Neuron (in vitro differentiated cells): ENCODE measurements around the gene NHS.

Experiments used
- H2AFZ ChIP-seq: one replicate; pipeline ENCODE4 v1.6.1; 2013; ENCODE audit warnings: low read depth, mild to moderate bottlenecking, inconsistent platforms, low read length, moderate library complexity
- H3K27me3 ChIP-seq: one replicate; pipeline ENCODE4 v1.6.1; 2013; ENCODE audit warnings: low read length; ENCODE audit not compliant: insufficient read depth
- H3K36me3 ChIP-seq: one replicate; pipeline ENCODE4 v1.6.1; 2013; ENCODE audit warnings: low read length; ENCODE audit not compliant: insufficient read depth
- H3K4me1 ChIP-seq: one replicate; pipeline ENCODE4 v1.6.1; 2013; ENCODE audit warnings: low read length; ENCODE audit not compliant: insufficient read depth
- H3K4me3 ChIP-seq: 2 replicates; pipeline ENCODE4 v1.5.1; 2013; ENCODE audit warnings: mild to moderate bottlenecking, low read length, moderate library complexity
- H3K9me3 ChIP-seq: one replicate; pipeline ENCODE4 v1.6.1; 2013; ENCODE audit warnings: low read length

NHS gene

DNA sequence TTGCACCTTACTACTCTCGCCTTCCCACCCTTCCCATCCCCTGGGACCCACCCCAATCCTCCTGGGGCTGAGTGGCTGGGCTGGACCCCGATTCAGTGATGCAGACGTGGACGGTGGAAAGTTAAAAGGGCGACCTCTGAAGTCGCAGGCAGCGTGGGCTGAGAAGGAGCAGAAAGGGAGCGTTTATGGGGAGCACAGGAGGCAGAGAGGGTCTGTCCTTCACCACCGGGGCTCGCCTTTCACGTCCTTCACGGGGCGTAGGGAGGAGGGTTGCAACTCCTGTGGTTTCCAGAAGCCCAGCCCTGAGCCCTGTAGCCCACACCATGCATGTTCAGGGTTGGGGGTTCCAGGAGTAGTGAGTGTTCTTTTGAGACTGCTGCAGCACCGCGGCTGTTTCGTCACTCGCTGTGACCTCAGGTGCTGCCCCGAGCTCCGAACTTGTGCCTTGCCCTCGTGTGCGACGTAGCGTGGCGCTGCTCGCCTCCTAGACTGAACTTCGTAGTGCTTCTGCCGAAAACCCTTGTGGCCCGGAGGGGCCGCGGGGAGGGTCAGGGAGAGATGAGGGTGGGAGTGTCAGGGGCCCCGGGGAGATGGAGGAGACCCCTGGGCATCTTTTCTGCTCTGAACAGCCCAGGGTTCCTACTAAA is 1.6 kb downstream of the NHS start:
- peak overlapping the region; percentile 48 for H2AFZ ChIP-seq
- H3K27me3 ChIP-seq: no peaks in the 10 kb centered on the region
- no peaks in the 10 kb centered on the region for H3K36me3 ChIP-seq
- H3K9me3 ChIP-seq: no peaks in the 10 kb centered on the region
- H3K4me1 ChIP-seq: peaks cover 2% of the 10 kb centered on the region
- peak overlapping the region; percentile 69 for H3K4me3 ChIP-seq

DNA sequence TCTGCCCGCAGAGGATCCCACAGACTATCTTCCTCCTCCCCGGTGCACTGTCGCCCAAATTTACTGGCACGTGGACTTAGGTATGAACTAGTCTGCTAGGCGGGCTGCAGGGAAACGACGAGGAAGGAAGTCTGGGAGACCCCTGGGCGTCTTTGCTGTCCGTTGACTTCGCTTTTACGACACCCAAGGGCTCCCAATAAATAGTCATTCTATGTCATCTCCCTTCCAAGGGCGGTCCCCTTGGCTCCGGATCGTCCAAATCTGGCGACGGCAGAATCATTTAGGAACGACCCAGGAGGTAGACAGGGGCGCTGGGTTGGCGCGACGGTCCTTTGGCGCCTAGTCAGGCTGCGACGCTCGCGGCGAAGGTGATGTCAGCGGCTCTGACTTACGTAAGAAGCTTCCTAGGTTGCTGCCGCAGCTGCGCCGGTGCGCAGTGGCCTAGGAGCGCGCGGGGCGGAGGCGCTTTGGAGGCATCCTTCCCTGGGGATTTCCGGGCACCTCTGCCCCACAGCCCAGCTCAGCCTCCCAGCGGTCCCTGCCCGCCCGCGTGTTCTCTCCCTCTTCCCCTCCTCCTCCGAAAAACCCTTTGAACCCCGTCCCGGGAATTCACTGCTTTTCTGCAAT is 2.2 kb downstream of the NHS start:
- Histone ChIP-seq H3K4me3 (peak overlapping the region; percentile 69), H3K27me3 (no peaks in the 10 kb centered on the region), H3K9me3 (no peaks in the 10 kb centered on the region), H2AFZ (no peak overlapping the region), H3K4me1 (peaks cover 2% of the 10 kb centered on the region), H3K36me3 (no peaks in the 10 kb centered on the region)

DNA sequence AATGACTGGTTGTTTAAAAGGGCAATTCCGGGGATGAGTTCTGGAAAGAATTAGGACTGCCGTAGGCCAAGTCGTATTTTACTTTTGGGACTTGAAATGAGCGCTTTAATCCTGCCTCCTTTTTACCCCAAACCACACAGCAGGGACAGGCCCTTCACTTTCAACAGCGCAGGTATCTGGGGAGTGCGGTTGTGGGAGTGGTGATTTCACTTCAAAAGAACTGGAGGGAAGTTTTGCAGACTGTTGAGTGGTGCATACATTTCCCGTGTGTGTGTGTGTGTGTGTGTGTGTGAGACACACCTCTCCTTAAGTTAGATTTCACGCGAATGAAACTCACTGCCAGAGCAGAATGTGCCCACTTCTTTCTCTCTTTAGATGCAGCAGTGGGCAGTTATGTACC is 2.8 kb downstream of the NHS start:
- Histone ChIP-seq H3K27me3 (no peaks in the 10 kb centered on the region), H2AFZ (no peak overlapping the region), H3K9me3 (peaks cover 2% of the 10 kb centered on the region), H3K4me3 (peak overlapping the region; percentile 69), H3K4me1 (peaks cover 2% of the 10 kb centered on the region), H3K36me3 (no peaks in the 10 kb centered on the region)

DNA sequence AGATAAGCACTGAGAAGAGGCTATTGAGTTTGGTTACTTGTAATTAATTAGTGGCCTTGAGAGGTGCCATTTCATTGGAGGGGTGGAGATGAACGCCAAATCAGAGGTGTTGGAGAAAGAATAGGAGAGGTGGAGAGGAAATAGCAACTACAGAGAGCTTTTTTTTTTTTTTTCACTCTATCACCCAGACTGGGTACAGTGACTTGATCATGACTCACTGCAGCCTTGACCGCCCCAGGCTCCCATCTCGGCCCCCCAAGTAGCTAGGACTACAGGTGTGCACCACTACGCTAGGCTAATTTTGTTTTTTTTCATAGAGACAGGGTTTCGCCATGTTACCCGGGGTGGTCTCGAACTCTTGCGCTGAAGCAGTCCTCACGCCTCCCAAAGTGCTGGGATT is 5.2 kb downstream of the NHS start:
- Histone ChIP-seq H3K4me3 (no peak overlapping the region), H3K4me1 (peaks cover 2% of the 10 kb centered on the region), H3K9me3 (peaks cover 3% of the 10 kb centered on the region), H2AFZ (no peak overlapping the region), H3K36me3 (no peaks in the 10 kb centered on the region), H3K27me3 (no peaks in the 10 kb centered on the region)

DNA sequence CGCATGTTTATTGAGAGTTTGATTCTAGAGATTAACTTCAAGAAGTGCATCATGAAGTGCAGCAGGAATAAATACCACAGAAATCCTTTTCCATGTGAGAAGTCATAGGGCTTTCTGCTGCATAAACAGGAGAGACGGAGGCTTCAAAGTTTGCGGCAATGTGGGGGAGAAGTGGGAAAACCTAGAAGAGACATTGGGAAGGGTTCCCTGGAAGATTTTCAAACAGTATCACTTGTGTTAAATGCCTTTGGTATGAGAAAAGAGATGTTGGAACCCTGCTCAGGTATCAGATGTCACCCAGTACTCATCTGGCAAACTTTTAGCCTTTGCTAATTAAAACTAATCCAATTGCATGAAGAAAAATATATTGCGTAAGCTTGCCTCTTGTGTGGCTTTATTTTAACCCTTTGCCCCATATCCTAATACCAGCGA is 15.4 kb downstream of the NHS start:
- H2AFZ ChIP-seq: no peak overlapping the region
- H3K9me3 ChIP-seq: no peaks in the 10 kb centered on the region
- no peaks in the 10 kb centered on the region for H3K27me3 ChIP-seq
- no peak overlapping the region for H3K4me3 ChIP-seq
- no peaks in the 10 kb centered on the region for H3K4me1 ChIP-seq
- no peaks in the 10 kb centered on the region for H3K36me3 ChIP-seq

DNA sequence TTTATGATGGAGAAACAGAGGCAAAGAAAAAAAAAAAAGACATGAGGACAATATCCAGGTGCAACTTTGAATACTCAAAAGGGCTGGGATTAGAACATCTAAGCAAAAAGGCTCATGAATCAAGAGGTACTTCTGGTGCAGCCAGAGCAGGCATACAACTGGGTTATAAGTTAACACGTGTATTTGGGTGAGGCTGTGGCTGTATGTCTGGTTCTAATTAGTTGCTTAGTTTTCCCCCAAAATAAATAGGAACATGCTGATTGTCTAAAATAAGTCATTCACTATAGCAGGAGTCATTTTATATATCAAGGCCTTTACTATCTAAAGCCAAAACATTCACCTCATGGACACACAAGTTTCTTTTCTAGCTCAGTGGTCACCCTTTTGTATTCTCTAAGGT is 20.2 kb downstream of the NHS start:
- Histone ChIP-seq H2AFZ (no peak overlapping the region), H3K36me3 (no peaks in the 10 kb centered on the region), H3K4me3 (no peak overlapping the region), H3K9me3 (no peaks in the 10 kb centered on the region), H3K27me3 (no peaks in the 10 kb centered on the region), H3K4me1 (no peaks in the 10 kb centered on the region)

DNA sequence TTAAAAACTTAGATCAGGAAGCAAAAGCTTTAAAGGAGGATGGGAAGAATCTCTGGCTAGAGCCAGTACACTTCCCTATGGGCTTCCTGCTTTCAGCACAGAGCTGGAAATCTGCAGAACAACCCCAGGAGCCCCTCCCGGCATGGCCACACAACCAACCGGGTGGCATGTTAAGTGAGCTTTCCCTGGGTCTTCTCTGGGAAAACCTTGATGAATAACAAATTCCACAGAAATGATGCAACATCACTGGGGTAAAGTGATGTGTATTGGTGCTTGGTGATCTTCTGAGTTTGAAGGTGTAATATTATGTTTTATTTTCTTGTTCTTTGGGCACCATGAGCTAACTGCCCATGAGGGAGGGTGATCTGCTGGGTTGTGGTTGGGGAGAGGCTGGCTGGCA is 22.1 kb downstream of the NHS start:
- no peak overlapping the region for H3K4me3 ChIP-seq
- H3K9me3 ChIP-seq: no peaks in the 10 kb centered on the region
- no peaks in the 10 kb centered on the region for H3K36me3 ChIP-seq

DNA sequence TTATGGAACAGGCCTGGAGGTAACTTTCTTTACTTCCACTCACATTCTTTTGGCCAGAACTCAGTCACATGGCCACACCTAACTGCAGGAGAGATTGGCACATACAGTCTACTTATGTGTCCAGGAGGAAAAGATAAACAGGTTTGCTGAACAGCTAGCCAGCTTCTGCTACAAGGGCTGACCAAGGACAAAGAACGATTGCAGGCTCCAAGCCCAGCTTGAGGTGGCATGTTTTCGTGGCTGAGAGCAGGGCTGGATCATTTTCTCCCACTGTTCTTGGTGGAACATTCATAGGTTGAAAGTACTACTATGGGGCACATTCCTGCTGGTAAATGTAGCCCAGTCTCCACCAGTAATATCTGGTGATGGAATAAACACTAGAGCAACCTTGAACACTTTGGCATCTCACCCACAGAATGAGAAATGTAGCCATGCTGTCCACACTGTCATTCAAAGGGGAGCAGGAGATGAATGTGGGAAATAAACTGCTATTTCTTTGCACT is 28.2 kb downstream of the NHS start:
- peaks cover 3% of the 10 kb centered on the region for H3K27me3 ChIP-seq
- no peak overlapping the region for H3K4me3 ChIP-seq
- H2AFZ ChIP-seq: no peak overlapping the region
- H3K9me3 ChIP-seq: no peaks in the 10 kb centered on the region
- H3K4me1 ChIP-seq: no peaks in the 10 kb centered on the region
- H3K36me3 ChIP-seq: no peaks in the 10 kb centered on the region

More for the DNA sequence above, 22.1 kb downstream of the NHS start:
- Histone ChIP-seq H2AFZ (no peak overlapping the region), H3K27me3 (no peaks in the 10 kb centered on the region), H3K4me1 (no peaks in the 10 kb centered on the region)

DNA sequence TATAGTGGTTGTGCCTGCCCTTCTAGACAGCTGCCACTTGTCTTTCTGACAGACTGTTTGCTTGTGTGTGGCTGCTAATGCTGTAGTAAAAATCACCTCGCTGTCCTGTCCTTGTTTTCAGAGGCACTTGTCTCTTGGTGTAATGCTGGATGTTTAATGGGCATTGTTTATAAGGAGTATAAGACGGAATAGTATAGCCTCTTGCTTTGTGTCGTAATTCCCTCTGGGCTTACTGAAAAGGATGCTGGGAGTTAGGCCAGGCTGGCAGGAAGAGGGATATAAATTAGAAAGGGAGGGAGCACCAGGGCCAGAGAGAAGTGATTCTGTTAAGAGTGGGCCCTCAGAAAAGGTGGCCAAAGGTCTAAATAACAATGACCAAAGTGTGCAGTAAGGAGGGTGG is 29.0 kb downstream of the NHS start:
- Histone ChIP-seq H3K9me3 (no peaks in the 10 kb centered on the region), H3K36me3 (no peaks in the 10 kb centered on the region), H3K4me1 (no peaks in the 10 kb centered on the region), H3K4me3 (no peak overlapping the region), H3K27me3 (peaks cover 3% of the 10 kb centered on the region), H2AFZ (no peak overlapping the region)

DNA sequence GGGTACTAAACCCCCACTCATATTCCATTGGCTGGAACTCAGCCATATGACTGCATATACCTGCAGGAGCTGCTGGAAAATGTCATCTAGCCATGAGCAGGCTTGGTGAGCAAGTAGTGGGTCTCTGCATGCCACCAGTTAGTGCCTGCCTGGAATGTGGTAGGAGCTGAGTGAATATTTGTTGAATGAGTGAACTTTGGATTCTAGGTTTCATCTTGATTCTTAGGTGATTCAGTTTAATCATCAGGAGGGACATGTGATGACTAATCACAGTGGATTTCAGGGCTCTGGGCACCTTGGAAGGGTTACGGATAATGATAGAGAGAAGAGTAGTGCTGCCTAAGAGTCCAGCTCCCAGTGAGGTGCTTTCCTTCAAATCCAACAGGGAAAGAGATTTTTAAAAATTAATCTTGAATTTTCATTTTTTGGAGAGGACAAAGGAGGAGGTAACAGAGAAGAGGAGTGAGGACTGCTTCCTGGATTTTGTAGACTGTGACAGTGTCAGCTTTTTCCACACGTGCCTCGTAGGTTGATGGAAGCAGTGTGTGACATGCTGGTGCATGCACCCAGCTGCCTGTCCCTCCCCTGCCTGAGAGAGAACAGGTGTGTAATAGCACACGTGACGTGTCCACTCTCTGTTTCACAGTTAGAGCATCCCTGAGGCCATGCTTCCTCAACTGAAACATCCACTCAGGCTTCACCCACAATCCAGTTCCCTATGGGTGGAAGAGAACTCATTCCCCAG is 30.4 kb downstream of the NHS start:
- H3K36me3 ChIP-seq: no peaks in the 10 kb centered on the region
- no peak overlapping the region for H2AFZ ChIP-seq
- no peaks in the 10 kb centered on the region for H3K9me3 ChIP-seq
- no peak overlapping the region for H3K4me3 ChIP-seq
- peaks cover 3% of the 10 kb centered on the region for H3K4me1 ChIP-seq
- H3K27me3 ChIP-seq: peaks cover 3% of the 10 kb centered on the region

DNA sequence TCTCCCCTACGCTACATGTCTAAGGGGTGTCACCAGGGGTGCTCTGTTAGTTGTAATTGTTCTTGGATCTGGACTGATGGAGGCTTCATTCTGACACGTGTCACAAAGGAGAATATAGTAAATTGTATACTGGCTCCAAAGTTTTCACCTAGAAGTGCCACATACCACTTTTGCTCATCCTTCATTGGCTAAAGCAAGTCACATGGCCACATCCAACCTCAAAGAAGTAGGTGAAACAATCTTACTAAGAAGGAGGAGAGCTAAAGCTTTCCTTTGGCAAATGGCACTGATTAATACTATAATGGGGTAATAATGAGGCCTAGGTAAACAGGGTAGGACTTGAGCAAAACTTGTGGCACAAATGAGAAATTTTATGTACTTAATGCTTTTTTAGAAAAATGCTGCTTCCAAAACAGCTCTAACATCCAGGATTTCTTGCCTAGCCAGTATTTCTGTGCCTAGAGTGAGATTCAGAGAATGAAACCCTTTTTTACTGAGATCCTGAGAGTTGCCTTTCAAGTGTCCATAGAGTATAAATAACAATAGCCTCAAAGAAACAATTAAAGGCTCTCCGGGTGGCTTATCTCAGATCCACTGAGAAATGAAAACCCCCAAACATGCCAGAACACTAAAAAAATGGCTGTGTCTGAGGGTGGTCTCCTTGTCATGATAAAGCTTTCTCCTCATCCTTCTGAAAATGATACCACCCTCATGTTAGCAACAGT is 34.7 kb downstream of the NHS start:
- H3K27me3 ChIP-seq: peaks cover 3% of the 10 kb centered on the region
- H2AFZ ChIP-seq: no peak overlapping the region
- no peaks in the 10 kb centered on the region for H3K9me3 ChIP-seq
- H3K4me3 ChIP-seq: peak overlapping the region; percentile 7
- no peaks in the 10 kb centered on the region for H3K36me3 ChIP-seq
- peaks cover 19% of the 10 kb centered on the region for H3K4me1 ChIP-seq

DNA sequence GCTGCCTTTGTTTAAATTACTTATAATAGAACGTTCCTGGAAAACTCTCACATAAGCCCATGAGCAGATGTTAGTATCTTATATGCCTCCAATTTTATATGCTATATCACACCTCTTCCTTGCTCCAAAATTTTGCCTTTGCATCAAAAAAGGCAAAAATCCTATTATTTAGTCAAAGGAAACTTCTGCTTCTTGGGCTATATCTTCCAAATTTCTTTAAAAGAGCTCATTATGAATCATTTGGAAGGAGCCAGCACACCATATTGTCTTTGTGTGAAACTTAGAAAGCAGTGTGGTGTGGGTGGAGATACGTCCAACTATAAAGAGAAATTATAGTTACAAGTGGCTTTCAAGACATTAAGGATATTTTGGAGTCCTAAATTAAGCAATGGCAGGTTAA is 35.7 kb downstream of the NHS start:
- peaks cover 1% of the 10 kb centered on the region for H3K27me3 ChIP-seq
- peaks cover 28% of the 10 kb centered on the region for H3K4me1 ChIP-seq
- no peaks in the 10 kb centered on the region for H3K9me3 ChIP-seq
- H3K36me3 ChIP-seq: no peaks in the 10 kb centered on the region
- no peak overlapping the region for H2AFZ ChIP-seq
- no peak overlapping the region for H3K4me3 ChIP-seq

DNA sequence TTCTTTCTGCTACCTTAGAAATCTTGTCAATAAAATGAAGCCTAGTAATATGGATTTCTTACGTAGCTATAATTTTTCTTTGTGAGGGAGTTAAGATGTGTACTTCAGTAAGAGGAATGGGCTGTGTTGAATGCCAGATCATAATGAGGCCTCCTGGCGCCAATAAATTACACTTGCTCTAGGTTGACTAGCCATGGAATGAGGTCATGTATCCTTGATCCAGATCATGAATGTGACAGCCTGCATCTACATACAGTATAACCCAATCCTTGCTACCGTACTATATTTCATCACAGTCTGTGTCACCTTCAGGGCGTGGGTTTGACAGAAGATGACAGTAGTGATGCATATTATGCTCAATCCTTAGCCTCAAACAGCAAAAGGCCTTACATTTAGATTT is 36.2 kb downstream of the NHS start:
- Histone ChIP-seq H3K36me3 (no peaks in the 10 kb centered on the region), H3K4me1 (peaks cover 31% of the 10 kb centered on the region), H2AFZ (no peak overlapping the region), H3K4me3 (no peak overlapping the region), H3K27me3 (no peaks in the 10 kb centered on the region), H3K9me3 (no peaks in the 10 kb centered on the region)
